GM18868 (cell line): ENCODE data around the gene FBLN7.

Experiments
- ATAC-seq: cut with Tn5 transposase; IDR thresholded peaks from one replicate; pipeline ENCODE4 v1.9.1; 2021; ENCODE audit warnings: mild to moderate bottlenecking, moderate library complexity; ENCODE audit not compliant: unreplicated experiment

FBLN7 gene

DNA sequence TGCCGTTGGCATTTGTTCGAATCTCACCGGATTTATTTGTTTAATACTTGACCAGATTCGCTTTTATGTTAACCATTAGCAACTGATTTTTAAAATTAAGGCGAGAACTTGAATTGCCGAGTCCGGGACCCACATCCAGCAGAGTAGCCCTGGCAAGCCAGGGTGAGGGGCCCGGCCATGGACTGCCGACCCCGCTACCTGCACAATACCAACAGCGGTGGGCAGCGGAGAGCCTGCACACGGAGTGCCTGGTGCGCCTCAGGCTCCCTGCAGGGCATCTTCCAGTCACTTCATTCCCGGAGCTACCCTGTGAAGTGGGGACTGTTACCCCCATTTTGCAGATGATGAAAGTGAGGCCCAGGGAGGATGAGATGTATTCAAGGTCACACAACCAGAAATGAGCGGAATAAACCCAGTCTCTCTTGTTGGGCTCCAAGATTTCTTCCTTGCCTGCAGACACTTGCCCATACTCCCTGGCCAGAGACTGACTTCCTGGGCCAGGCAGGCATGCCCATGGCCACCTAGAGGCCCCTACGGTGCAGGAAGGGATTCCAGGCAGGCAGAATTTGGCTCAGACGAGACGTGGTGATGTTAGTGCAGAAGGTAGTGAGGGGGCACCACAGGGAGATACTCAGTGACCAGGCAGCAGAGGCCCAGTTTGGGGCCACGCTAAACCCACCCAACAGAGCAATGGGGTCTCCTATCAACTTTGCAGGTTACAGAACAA lies 2.9 kb downstream of the FBLN7 start:
- ATAC-seq, result no peak

- no peak for ATAC-seq
These were observed 3.4 kb downstream of the FBLN7 start for GRCh38 chr2:112141626-112142007.

- no peak for ATAC-seq
These were observed 4.4 kb downstream of the FBLN7 start for GRCh38 chr2:112142525-112143078.

- no peak for ATAC-seq
These were observed 5.0 kb downstream of the FBLN7 start for GRCh38 chr2:112143150-112143549.

DNA sequence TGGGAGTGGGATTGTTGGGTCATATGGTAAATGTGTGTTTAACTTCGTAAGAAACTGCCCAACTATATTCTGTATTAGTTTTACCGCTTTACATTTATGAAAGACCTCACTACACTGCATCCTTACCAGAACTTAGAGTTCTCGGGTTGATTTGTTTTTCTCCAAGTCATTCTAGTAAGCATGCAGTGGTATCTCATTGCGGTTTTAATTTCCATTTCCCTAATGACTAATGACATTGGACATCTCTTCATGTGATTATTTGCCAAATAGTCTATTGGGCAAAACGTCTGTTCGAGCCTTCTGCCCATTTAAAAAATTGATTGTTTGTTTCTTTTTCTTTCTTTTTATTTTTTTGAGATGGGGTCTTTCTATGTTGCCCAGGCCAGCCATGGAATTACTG lies 6.8 kb downstream of the FBLN7 start:
- ATAC-seq, result no peak

DNA sequence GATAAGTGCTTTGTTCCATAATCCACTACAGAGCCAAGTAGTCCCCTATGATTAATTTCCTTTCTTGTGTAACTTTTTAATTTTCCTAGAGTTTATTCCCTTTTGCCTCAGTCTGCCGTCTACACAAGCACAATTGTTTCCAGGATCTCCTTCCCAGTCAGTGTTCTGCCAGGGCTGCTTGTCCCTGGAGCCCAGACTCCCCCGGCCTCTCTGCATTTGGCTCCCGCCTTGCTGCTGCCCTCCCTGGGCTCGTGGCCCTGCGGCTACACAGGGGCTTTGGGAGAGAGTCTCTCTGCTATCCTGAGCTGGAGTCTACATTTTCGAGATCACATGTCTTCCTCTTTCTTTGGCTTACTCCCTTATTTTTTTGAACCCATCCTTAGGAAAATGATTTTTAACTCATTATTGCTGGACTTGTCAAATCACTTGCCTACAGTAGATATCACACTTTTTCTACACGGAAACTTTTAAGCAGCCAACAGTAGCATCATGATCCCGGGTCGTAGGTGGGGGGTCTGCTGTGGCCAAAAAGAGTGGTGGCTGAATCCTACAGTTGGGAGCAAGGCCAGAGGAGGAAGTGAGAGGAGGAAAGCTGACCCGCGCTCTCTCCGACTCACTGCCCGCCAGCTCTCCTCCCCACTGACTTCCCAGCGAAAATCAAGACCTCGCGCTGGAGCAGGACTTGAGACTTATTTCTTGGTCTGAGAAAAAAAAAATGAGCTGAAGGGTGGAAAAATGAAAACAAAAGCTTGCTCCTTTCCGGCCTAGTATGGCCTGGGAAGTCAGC lies 9.4 kb downstream of the FBLN7 start:
- ATAC-seq, result no peak

- no peak for ATAC-seq
These were observed 10.3 kb downstream of the FBLN7 start for GRCh38 chr2:112148477-112148876.

DNA sequence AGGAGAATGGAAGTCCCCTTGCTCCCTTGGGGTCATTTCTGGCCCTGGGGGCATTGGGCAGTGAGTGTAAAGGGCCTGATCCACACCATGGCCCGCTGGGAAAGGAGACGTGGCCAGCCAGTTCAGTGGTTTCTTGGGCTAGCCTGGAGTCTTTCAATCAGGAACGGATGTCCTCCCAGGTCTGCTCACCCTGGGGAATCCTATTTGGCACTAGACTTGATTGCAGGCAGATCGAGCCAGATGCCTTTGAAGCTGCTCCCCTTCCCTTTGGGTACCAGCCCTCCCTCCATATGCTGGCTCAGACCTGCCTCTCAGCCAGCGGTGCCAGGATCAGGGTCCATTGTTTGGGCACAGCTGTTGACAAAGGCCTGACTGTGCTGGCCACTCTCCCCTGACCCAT lies 11.0 kb downstream of the FBLN7 start:
- no peak for ATAC-seq

GRCh38 chr2:112149866-112150435 lies 11.8 kb downstream of the FBLN7 start:
- no peak for ATAC-seq

- ATAC-seq, result no peak
These were observed 12.3 kb downstream of the FBLN7 start for GRCh38 chr2:112150447-112150846.

GRCh38 chr2:112150851-112151250 lies 12.7 kb downstream of the FBLN7 start:
- ATAC-seq, result no peak

- no peak for ATAC-seq
These were observed 13.1 kb downstream of the FBLN7 start for GRCh38 chr2:112151271-112151670.

DNA sequence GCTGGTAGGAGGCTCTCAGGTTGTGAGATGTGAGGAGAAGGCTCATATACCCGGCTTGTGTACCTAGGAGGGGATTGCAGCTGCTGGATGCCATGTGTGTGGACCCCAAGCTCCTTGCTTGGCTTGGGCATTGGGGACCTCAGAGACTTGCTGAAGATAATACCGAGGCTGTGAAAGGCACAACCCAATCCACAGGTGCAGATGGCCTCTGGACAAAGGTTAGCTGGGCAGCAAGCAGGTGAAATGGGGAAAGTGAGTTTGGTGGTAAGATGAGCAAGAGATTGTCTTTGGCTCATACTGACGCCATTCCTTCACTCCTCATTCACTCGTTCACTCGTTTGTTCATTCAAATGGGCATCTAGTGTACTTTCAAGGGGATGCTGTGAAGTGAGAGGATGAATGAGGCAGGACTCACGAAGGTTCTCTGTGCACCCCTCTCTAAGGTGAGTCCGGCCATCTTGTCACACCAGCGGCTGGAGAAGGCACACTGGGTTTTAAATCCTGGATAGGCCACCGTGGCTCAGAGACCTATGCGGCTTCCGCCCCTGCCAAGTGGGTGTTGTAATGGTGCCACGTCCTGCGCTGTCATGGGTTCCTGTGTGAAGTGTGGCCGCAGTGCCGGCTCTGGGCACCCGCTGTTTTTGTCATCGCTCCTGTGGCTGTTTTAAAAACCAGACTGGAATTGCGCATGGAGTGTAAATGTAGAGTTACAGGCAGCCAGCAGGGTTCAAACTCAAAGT lies 13.7 kb downstream of the FBLN7 start:
- ATAC-seq, result no peak

DNA sequence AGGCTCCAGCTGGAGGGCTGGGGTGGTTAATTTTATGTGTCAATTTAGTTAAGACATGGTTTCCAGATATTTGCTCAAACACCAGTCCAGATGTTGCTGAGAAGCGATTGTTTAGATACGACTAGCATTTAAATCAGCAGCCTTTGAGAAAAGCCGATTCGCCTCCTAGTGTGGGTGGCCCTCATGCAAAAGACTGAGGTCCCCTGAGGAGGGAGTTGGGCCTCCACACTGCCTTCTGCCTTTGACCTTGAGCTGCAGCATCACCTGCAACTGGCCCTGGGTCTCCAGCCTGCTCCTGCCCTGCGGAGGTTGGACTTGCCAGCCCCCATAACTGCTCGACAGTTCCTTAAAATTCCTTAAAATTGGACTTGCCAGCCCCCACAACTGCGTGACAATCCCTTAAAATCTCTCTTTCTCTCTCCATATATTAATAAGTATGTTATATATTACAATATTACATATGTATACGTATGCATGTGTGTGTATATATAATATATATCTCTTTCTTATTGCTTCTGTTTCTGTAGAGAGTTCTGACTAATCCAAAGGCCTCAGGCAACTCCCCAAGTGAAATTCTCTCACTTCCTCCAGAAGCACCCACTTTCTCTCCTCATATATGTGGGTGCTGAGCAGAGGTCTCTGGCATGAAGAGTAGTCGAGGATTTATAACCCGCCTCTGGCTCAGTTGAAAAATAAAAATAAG lies 14.4 kb downstream of the FBLN7 start:
- no peak for ATAC-seq

- ATAC-seq, result no peak
These were observed 14.9 kb downstream of the FBLN7 start for GRCh38 chr2:112153179-112153490.

- ATAC-seq, result no peak
These were observed 15.3 kb downstream of the FBLN7 start for GRCh38 chr2:112153501-112153900.

- ATAC-seq, result no peak
These were observed 16.3 kb downstream of the FBLN7 start for GRCh38 chr2:112154246-112155117.

GRCh38 chr2:112155331-112156151 lies 17.4 kb downstream of the FBLN7 start:
- ATAC-seq, result no peak
